CD4-positive, alpha-beta T cell treated with Interleukin-4 for 4 hours (primary cell): ENCODE data around the gene OLFML2B.

Source experiments
- DNase-seq: peaks from one replicate; pipeline ENCODE4 v3.0.0-alpha.2; 2020

The OLFML2B gene

GRCh38 chr1:162003830-162004215 is 19.8 kb downstream of the OLFML2B start:
- no peak for DNase-seq

DNA sequence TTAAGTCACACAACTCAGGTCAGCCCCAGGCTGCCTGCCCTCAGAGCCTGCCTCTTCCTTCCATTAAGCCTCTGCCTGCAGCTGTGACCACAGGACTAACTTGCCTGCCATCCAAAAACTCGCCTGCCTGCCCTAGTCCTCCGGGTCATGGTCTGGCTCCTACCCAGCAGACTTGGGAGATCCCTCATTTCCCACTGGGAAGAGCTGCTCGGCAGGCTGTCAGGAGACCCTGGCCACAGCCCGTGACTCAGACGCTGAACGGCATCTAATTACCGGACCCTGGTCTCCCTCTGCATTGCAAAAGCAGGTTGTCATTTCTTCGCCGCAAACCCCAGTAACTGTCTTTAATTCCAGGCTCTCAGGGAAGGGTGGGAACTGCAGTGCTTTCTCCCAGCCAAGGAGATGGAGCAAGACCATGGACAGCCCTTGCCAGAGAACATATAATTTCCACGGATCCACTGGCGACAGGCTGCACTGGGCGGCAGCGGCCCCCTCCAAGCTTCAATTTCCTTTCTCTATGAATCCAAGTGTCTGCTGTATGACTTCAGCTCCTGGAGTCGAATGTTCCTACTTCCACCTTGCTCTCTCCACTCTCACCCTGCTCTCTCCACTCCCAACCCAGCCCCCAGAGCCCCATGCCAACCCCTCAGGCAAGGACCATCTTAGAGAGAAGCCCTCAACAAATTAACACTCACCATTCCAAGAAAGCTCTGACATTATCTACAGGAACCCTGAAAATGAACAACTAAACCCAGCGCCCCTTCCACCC is 20.4 kb downstream of the OLFML2B start:
- DNase-seq = no peak

DNA sequence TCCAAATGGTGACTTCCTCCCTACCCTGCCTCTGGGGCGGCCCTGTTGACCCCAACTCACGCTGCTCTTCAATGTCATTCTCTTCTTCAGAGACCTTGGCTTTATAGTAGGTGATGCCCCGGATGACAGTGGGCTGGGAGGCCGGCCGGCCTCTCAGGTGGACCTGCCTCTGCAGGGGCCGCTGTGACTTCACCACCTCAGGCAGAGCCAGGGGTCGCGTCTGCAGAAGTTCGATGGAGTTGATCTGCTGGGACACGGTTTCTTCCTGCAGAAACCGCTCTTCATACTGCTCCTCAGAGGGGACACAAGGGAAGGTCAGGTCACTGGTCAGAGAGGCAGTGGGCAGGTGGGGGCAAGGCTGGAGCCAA is 23.6 kb downstream of the OLFML2B start:
- no peak for DNase-seq

GRCh38 chr1:161999301-162000052 is 24.2 kb downstream of the OLFML2B start:
- no peak for DNase-seq

DNA sequence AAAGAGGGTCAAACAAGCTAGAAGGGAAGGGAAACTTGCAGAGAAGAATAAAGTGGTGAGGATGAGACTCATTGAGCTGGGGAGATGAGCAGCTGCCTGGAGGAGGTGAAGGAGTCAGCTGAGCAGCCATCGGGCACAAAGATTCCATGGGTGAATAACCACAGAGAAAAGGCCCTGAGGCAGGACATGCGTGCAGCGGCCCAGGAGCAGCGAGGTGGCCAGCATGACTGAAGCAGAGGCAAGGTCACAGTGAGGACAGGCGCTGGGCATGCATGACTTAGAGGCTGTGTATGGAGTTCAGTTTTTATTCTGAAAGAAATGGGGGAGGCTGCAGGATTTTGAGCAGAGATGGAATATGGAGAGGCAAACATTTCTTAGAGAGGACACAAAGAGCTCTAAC is 24.9 kb downstream of the OLFML2B start:
- DNase-seq = no peak

DNA sequence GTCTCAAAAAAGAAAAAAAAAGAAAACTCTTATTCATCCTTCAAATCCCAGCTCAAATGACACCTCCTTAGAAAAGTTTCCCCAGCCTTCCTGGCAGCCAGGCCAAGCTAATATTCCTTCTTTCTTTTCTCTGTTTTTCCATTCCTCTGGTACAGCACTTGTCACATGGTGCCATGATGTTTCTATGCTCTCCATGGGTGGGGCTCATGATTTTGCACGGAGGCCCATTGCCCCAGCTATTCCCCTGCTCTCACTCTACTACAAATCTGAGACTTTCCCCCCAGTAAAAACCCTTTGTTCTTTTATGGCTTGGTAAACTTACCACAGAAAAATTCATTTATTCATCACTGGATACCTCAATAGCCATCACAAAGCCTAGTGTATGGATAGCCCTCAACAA is 26.5 kb downstream of the OLFML2B start:
- DNase-seq = no peak

- DNase-seq = no peak
These were observed 29.4 kb downstream of the OLFML2B start for GRCh38 chr1:161994175-161994668.

GRCh38 chr1:161993576-161993975 is 30.1 kb downstream of the OLFML2B start:
- no peak for DNase-seq

GRCh38 chr1:161989786-161990185 is 33.9 kb downstream of the OLFML2B start:
- DNase-seq = no peak

- no peak for DNase-seq
These were observed 34.6 kb downstream of the OLFML2B start for GRCh38 chr1:161989108-161989507.

GRCh38 chr1:161988413-161988812 is 35.3 kb downstream of the OLFML2B start:
- no peak for DNase-seq

GRCh38 chr1:161987872-161988271 is 35.8 kb downstream of the OLFML2B start:
- no peak for DNase-seq

GRCh38 chr1:161987303-161987702 is 36.4 kb downstream of the OLFML2B start:
- DNase-seq = no peak

DNA sequence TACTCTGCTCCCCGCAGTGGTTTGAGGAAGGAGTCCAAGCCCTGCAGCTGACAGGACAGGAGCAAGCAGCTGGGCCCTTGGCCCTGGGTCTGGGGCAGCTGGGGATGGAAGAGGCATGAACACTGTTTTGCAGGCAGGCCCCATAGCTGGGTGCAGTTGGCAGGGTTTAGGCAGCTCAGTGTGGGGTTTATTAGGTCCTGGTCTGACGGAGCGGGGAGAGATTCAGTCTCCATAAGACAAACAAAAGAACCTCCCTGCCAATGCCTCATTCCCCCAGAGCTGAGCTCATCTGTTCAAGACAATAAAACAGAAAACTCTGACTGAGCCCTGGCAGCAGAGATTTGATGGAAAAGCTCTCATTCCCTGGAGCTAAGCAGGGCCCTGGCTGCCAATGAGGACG is 37.3 kb downstream of the OLFML2B start:
- DNase-seq = no peak

DNA sequence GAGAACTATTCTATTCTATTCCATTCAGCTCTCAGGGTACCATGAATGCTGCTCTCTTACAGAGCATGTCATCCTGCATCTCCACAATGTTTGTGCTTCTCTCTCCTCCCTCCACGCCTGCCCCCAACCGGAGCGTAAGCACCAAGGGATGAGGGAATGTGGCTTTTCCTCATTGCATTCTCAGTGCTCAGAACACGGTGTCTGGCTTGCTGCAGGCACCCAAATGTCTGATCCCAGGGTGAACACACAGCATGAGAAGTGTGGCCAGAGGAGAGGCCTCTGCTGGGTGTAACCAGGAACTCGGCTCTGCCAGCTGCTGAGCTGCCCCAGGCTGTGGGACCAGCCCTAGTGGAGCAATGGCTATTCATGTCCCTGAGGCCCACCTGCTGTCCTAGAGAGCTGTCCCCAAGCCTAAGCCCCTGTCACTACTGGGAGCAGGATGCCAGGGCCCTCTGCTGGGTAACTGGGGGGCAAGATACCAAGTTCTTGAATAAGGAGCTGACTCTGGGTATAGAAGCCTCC is 38.3 kb downstream of the OLFML2B start:
- no peak for DNase-seq

GRCh38 chr1:161983725-161984124 is 39.9 kb downstream of the OLFML2B start:
- no peak for DNase-seq

DNA sequence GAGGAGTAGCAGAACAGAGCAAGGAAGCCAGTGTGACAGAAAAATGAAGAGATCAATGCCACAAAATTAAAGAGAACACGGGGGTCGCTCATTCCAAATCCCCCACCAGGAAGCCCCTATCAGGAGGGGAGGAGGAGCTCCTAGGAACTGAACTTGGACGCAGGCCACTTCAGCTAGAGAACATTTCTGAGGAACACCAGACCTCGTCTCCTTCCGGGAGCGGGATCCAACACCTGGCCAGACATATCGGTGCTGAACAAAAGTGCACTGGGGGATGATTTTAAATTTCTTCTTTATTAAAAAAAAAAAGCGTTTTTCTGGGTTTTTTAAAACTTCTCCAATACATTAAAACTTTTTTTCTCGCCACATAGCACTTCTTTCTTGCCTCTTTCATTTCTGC is 40.8 kb downstream of the OLFML2B start:
- no peak for DNase-seq

- DNase-seq = no peak
These were observed 41.2 kb downstream of the OLFML2B start for GRCh38 chr1:161982507-161982895.

GRCh38 chr1:161981735-161982506 is 41.7 kb downstream of the OLFML2B start:
- no peak for DNase-seq

- DNase-seq = no peak
These were observed 42.5 kb downstream of the OLFML2B start for GRCh38 chr1:161981126-161981525.

GRCh38 chr1:161978011-161978790 is 45.5 kb downstream of the OLFML2B start:
- no peak for DNase-seq
